Measurements from ENCODE around the gene COL4A1.

The COL4A1 gene

DNA sequence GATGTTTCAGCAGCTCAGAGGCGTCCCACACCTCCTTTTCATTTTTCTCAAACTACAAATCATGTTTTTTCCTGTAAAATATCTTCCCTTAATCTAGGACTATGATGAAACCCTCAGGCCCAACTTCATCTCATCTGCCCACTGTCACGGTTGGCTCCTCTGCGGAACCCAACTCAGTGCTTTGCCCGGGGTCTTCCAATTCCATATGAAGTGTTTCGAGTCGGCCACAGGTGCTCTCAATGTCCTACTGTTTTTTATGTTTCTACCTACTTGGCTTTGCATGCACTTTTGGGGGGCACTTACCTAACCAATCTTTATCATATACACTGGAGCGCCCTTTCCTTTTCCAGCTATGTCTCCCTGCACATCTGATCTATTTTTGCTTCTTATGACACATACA lies 28.1 kb downstream of the COL4A1 start:
- Histone ChIP-seq H3K27ac (ENCODE audit: insufficient read depth in 1 of 2, low read depth in 1 of 2, low read length in 2 of 2, poor library complexity in 1 of 2, severe bottlenecking in 2 of 2) (no peak overlapping the region), H3K4me3 (ENCODE audit: control insufficient read depth in 1 of 7, extremely low read depth in 1 of 7, insufficient read depth in 4 of 7, low read depth in 2 of 7, low read length in 6 of 7) (no peak overlapping the region), H3K9me3 (ENCODE audit: control extremely low read depth in 1 of 5, control insufficient read depth in 4 of 5, insufficient read depth in 2 of 5, low read depth in 1 of 5, low read length in 4 of 5) (peaks cover 0 to 12% (median 0%) of the 10 kb centered on the region in 5 experiments), H3K27me3 (replicated peaks in 2 of 5; ENCODE audit: control insufficient read depth in 4 of 5, insufficient read depth in 5 of 5, low read length in 4 of 5) (peaks cover 0 to 32% (median 2%) of the 10 kb centered on the region in 5 experiments), H3K36me3 (ENCODE audit: control insufficient read depth in 4 of 4, insufficient read depth in 4 of 4, low read length in 3 of 4) (no peaks in the 10 kb centered on the region), H3K4me1 (ENCODE audit: control extremely low read depth in 1 of 4, control insufficient read depth in 4 of 4, insufficient read depth in 4 of 4, low read length in 3 of 4) (no peaks in the 10 kb centered on the region)
- 97% methylated on average over 7 of the region's 7 CpGs for WGBS (ENCODE audit: insufficient coverage)
- POLR2A ChIA-PET: no interaction called here
- no peak for DNase-seq
- CTCF ChIA-PET: no interaction called here

DNA sequence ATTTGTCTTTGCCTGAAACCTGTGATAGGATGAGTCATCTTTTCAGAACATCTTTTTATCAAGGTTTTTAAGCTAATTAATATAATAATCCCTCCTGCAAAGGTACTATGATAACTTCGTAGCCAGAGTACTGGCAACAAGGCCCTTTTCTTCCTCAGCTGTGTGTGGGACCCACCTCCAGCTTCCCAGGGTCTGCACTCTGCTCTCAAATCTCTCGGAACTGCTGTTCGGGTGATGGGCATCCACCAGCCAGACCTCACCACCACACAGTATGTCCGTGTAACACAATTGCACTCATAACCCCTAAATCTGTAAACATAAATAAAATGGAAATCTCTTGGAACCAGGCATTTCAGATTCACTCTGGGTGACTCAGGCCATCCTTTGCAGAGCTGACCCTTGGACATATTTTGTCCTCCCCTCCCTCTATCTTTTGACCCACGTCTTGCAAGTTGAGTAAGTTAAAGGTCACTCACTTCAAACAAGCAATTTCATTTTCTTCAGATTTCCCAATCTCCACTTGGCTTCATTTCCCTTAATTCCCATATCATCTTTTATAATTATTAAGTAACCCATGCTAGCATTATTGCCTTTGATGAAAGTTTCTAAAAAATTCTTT lies 29.5 kb downstream of the COL4A1 start:
- ChIA-PET POLR2A (no interaction called here), CTCF (no interaction called here)
- no peak for DNase-seq
- Histone ChIP-seq H3K4me3 (ENCODE audit: control insufficient read depth in 1 of 7, extremely low read depth in 1 of 7, insufficient read depth in 4 of 7, low read depth in 2 of 7, low read length in 6 of 7) (no peak overlapping the region), H3K9me3 (ENCODE audit: control extremely low read depth in 1 of 5, control insufficient read depth in 4 of 5, insufficient read depth in 2 of 5, low read depth in 1 of 5, low read length in 4 of 5) (peaks cover 0 to 11% (median 0%) of the 10 kb centered on the region in 5 experiments), H3K27ac (ENCODE audit: insufficient read depth in 1 of 2, low read depth in 1 of 2, low read length in 2 of 2, poor library complexity in 1 of 2, severe bottlenecking in 2 of 2) (no peak overlapping the region), H3K36me3 (ENCODE audit: control insufficient read depth in 4 of 4, insufficient read depth in 4 of 4, low read length in 3 of 4) (no peaks in the 10 kb centered on the region), H3K27me3 (replicated peaks in 2 of 5; ENCODE audit: control insufficient read depth in 4 of 5, insufficient read depth in 5 of 5, low read length in 4 of 5) (peaks cover 2 to 38% (median 7%) of the 10 kb centered on the region in 5 experiments), H3K4me1 (ENCODE audit: control extremely low read depth in 1 of 4, control insufficient read depth in 4 of 4, insufficient read depth in 4 of 4, low read length in 3 of 4) (no peaks in the 10 kb centered on the region)
- 96% methylated on average over 5 of the region's 5 CpGs for WGBS (ENCODE audit: insufficient coverage)

DNA sequence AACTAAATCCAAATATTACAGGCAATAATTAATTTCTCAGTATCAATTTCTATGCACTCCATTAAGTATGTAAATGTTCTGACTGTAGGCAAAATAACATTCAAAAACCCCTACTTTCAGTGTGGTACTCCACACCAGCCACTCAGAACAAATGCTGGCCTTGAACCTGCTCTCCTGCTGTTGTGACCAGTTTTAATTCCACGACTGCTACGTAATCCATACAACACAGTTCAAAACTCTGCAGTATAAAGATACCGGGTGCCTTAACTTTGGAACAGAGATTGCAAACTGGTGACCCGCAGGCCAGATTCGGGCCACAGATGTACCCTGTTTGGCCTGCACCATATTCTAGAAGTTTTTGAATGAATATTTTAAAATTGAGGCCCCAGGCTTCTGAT lies 30.4 kb downstream of the COL4A1 start:
- H3K4me3 ChIP-seq (ENCODE audit: control insufficient read depth in 1 of 7, extremely low read depth in 1 of 7, insufficient read depth in 4 of 7, low read depth in 2 of 7, low read length in 6 of 7): no peak overlapping the region
- no peaks in the 10 kb centered on the region for H3K36me3 ChIP-seq (ENCODE audit: control insufficient read depth in 4 of 4, insufficient read depth in 4 of 4, low read length in 3 of 4)
- ChIA-PET POLR2A (no interaction called here), CTCF (no interaction called here)
- no peaks in the 10 kb centered on the region for H3K4me1 ChIP-seq (ENCODE audit: control extremely low read depth in 1 of 4, control insufficient read depth in 4 of 4, insufficient read depth in 4 of 4, low read length in 3 of 4)
- no peak for DNase-seq
- peaks cover 0 to 2% (median 0%) of the 10 kb centered on the region in 5 experiments for H3K9me3 ChIP-seq (ENCODE audit: control extremely low read depth in 1 of 5, control insufficient read depth in 4 of 5, insufficient read depth in 2 of 5, low read depth in 1 of 5, low read length in 4 of 5)
- H3K27me3 ChIP-seq (replicated peaks in 2 of 5; ENCODE audit: control insufficient read depth in 4 of 5, insufficient read depth in 5 of 5, low read length in 4 of 5): peaks cover 3 to 36% (median 7%) of the 10 kb centered on the region in 5 experiments
- 100% methylated on average over 4 of the region's 5 CpGs for WGBS (ENCODE audit: insufficient coverage)
- no peak overlapping the region for H3K27ac ChIP-seq (ENCODE audit: insufficient read depth in 1 of 2, low read depth in 1 of 2, low read length in 2 of 2, poor library complexity in 1 of 2, severe bottlenecking in 2 of 2)

DNA sequence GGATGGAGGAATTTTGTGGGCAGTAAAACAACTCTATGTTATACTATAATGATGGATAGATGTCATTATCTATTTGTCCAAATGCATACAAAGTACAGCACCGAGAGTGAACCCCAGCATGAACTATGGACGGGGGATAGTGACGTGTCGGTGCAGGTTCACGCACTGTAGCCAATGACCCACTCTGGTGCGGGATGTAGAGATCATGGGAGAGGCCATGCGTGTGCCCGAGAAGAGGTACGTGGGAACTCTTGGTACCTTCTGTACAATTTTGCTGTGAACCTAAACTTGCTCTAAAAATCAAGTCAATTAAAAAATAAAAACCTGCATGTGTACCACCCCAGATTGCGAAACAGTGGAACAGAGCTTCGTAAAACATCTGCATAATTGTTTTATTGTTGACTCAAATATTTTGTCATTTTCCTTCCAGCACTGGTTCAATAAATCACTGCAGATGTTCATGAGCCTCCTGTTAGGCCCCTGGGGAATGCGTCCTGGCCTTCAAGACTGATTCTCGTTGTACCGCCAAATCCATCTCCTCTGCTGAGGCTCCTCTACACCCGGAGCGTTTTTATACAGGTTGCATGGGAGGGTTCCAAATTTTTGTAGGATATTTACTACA lies 30.9 kb downstream of the COL4A1 start:
- 81% methylated on average over 10 of the region's 16 CpGs for WGBS (ENCODE audit: insufficient coverage)
- Histone ChIP-seq H3K9me3 (ENCODE audit: control extremely low read depth in 1 of 5, control insufficient read depth in 4 of 5, insufficient read depth in 2 of 5, low read depth in 1 of 5, low read length in 4 of 5) (no peaks in the 10 kb centered on the region), H3K4me1 (ENCODE audit: control extremely low read depth in 1 of 4, control insufficient read depth in 4 of 4, insufficient read depth in 4 of 4, low read length in 3 of 4) (no peaks in the 10 kb centered on the region), H3K36me3 (ENCODE audit: control insufficient read depth in 4 of 4, insufficient read depth in 4 of 4, low read length in 3 of 4) (no peaks in the 10 kb centered on the region), H3K27me3 (replicated peaks in 2 of 5; ENCODE audit: control insufficient read depth in 4 of 5, insufficient read depth in 5 of 5, low read length in 4 of 5) (peaks cover 5 to 41% (median 10%) of the 10 kb centered on the region in 5 experiments), H3K4me3 (ENCODE audit: control insufficient read depth in 1 of 7, extremely low read depth in 1 of 7, insufficient read depth in 4 of 7, low read depth in 2 of 7, low read length in 6 of 7) (no peak overlapping the region), H3K27ac (ENCODE audit: insufficient read depth in 1 of 2, low read depth in 1 of 2, low read length in 2 of 2, poor library complexity in 1 of 2, severe bottlenecking in 2 of 2) (no peak overlapping the region)
- ChIA-PET CTCF (no interaction called here), POLR2A (no interaction called here)
- DNase-seq: no peak

DNA sequence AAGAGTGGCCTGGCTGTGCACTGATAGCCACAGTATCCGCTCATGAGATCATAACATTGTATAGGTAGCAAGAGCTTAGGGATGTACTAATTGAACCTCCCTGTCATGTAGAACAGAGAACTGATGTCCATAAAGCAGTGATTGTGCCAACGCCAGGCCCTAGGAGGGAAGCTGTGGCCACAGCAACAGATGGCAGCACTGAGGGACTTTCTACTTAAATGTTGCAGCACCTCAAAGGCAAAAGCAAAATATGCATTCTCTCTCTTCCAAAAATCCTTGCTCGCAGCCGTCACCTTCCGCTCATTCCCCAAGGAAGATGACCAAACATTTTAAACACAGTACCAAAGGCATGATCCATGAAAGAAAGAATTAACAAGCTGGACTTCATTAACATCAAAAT lies 32.3 kb downstream of the COL4A1 start:
- no peaks in the 10 kb centered on the region for H3K4me1 ChIP-seq (ENCODE audit: control extremely low read depth in 1 of 4, control insufficient read depth in 4 of 4, insufficient read depth in 4 of 4, low read length in 3 of 4)
- H3K4me3 ChIP-seq (ENCODE audit: control insufficient read depth in 1 of 7, extremely low read depth in 1 of 7, insufficient read depth in 4 of 7, low read depth in 2 of 7, low read length in 6 of 7): no peak overlapping the region
- 90% methylated on average over 5 of the region's 5 CpGs for WGBS (ENCODE audit: insufficient coverage)
- H3K9me3 ChIP-seq (ENCODE audit: control extremely low read depth in 1 of 5, control insufficient read depth in 4 of 5, insufficient read depth in 2 of 5, low read depth in 1 of 5, low read length in 4 of 5): no peaks in the 10 kb centered on the region
- H3K36me3 ChIP-seq (ENCODE audit: control insufficient read depth in 4 of 4, insufficient read depth in 4 of 4, low read length in 3 of 4): no peaks in the 10 kb centered on the region
- POLR2A ChIA-PET: interaction anchor here (0.6 kb wide), 1 partner anchor 14 kb away, joined by 4 read pairs; no protein-coding TSS in a partner anchor
- H3K27me3 ChIP-seq (replicated peaks in 2 of 5; ENCODE audit: control insufficient read depth in 4 of 5, insufficient read depth in 5 of 5, low read length in 4 of 5): peaks cover 10 to 49% (median 11%) of the 10 kb centered on the region in 5 experiments
- DNase-seq: no peak
- no peak overlapping the region for H3K27ac ChIP-seq (ENCODE audit: insufficient read depth in 1 of 2, low read depth in 1 of 2, low read length in 2 of 2, poor library complexity in 1 of 2, severe bottlenecking in 2 of 2)
- CTCF ChIA-PET: no interaction called here

DNA sequence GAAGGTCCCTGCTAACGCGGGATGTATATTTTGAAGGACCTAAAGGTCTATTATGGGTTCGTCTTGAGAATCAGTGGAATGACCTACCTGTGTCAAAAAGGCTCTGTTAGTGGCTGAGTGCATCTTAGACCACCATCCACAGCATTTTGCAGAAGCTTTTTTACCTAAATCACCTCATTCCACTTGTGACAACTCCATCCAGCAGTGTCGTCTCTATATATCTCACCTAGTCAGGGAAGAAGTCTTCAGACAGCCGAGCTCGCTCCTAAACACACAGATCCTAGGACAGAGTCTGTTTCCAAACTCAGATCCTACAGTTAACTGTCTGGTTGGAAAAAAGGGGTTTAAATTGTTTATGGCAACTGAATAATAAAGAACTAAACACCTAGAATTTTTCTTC lies 33.7 kb downstream of the COL4A1 start:
- H3K27me3 ChIP-seq (replicated peaks in 2 of 5; ENCODE audit: control insufficient read depth in 4 of 5, insufficient read depth in 5 of 5, low read length in 4 of 5): peaks cover 10 to 55% (median 14%) of the 10 kb centered on the region in 5 experiments
- CTCF ChIA-PET: no interaction called here
- no peak for DNase-seq

DNA sequence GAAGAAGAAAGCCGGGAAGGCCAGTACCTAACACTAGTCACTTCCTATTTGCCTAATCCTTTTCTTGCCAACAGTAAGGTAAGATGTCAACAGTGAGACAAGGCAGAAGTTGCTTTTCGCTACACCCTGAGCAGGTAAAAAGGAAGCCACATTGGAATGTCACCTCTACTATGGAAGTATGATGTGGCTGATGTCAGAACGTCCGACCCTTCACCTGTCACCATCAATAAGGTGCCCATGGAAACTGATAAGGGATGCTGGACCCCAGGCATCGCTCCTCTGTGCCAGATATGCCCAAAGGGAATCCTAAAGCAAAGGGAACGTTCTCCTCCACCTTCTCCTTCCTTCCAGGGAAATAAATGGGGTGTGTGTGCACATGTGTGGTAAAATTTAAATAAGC lies 34.3 kb downstream of the COL4A1 start:
- CTCF ChIA-PET: no interaction called here
- Histone ChIP-seq H3K4me3 (ENCODE audit: control insufficient read depth in 1 of 7, extremely low read depth in 1 of 7, insufficient read depth in 4 of 7, low read depth in 2 of 7, low read length in 6 of 7) (no peak overlapping the region), H3K9me3 (ENCODE audit: control extremely low read depth in 1 of 5, control insufficient read depth in 4 of 5, insufficient read depth in 2 of 5, low read depth in 1 of 5, low read length in 4 of 5) (no peaks in the 10 kb centered on the region), H3K27ac (ENCODE audit: insufficient read depth in 1 of 2, low read depth in 1 of 2, low read length in 2 of 2, poor library complexity in 1 of 2, severe bottlenecking in 2 of 2) (no peak overlapping the region), H3K36me3 (ENCODE audit: control insufficient read depth in 4 of 4, insufficient read depth in 4 of 4, low read length in 3 of 4) (no peaks in the 10 kb centered on the region), H3K27me3 (replicated peaks in 2 of 5; ENCODE audit: control insufficient read depth in 4 of 5, insufficient read depth in 5 of 5, low read length in 4 of 5) (peaks cover 10 to 54% (median 15%) of the 10 kb centered on the region in 5 experiments), H3K4me1 (ENCODE audit: control extremely low read depth in 1 of 4, control insufficient read depth in 4 of 4, insufficient read depth in 4 of 4, low read length in 3 of 4) (no peaks in the 10 kb centered on the region)
- WGBS (ENCODE audit: insufficient coverage): 86% methylated on average over 3 of the region's 6 CpGs
- POLR2A ChIA-PET: no interaction called here
- DNase-seq: no peak

More for the DNA sequence above, 33.7 kb downstream of the COL4A1 start:
- Histone ChIP-seq H3K4me1 (ENCODE audit: control extremely low read depth in 1 of 4, control insufficient read depth in 4 of 4, insufficient read depth in 4 of 4, low read length in 3 of 4) (no peaks in the 10 kb centered on the region), H3K9me3 (ENCODE audit: control extremely low read depth in 1 of 5, control insufficient read depth in 4 of 5, insufficient read depth in 2 of 5, low read depth in 1 of 5, low read length in 4 of 5) (no peaks in the 10 kb centered on the region), H3K4me3 (ENCODE audit: control insufficient read depth in 1 of 7, extremely low read depth in 1 of 7, insufficient read depth in 4 of 7, low read depth in 2 of 7, low read length in 6 of 7) (no peak overlapping the region), H3K27ac (ENCODE audit: insufficient read depth in 1 of 2, low read depth in 1 of 2, low read length in 2 of 2, poor library complexity in 1 of 2, severe bottlenecking in 2 of 2) (no peak overlapping the region), H3K36me3 (ENCODE audit: control insufficient read depth in 4 of 4, insufficient read depth in 4 of 4, low read length in 3 of 4) (no peaks in the 10 kb centered on the region)
- POLR2A ChIA-PET: no interaction called here
- WGBS (ENCODE audit: insufficient coverage): 100% methylated on average over 4 of the region's 6 CpGs
